GM12878 (cell line): ENCODE results near the gene FAM117B. TPM values are rescaled to one million over a fixed set of nuclear protein-coding genes. Genes with fewer than 3 reads are reported as not detected.

Source experiments
- polyA plus RNA-seq, 11 experiments: library from polyadenylated mRNA; depleted of rRNA in 4 of 11; unstranded in 6 of 11; stranded (reverse) in 5 of 11; fragments of >200 nt; fragmentation: Nextera tagmentation in 4 of 11; fragmentation: Illumina TruSeq in 1 of 11; extraction: Ambion mirVana in 4 of 11; extraction: Trizol in 1 of 11; gene quantifications; 1 replicate in 1 of 11; 2 replicates in 10 of 11; pipeline versions ENCODE4 v1.2.1 to v1.2.3, GENCODE V29; 2011 to 2016; ENCODE audit warnings: inconsistent platforms in 2 of 11, missing spikeins in 2 of 11, low read depth in 1 of 11
- small RNA-seq: library from RNA; depleted of rRNA; stranded (forward); fragments of <200 nt; gene quantifications from one replicate; pipeline ENCODE3, GENCODE V24; 2014
- total RNA-seq, 4 experiments: library from RNA; depleted of rRNA in 3 of 4; stranded (reverse); fragments of >200 nt in 3 of 4; fragmentation: Illumina TruSeq in 1 of 4; extraction: Trizol in 1 of 4; gene quantifications; 2 replicates each; pipeline versions ENCODE4 v1.2.1 to v1.2.3, GENCODE V29; 2013 to 2021

Gene FAM117B
- total and polyA plus RNA-seq, 10 of the 15 experiments (the other 5 are each of a cell fraction or from before 2014, with no cell fraction given), result 1.6 to 7.6 (median 4.2) TPM

Small RNA genes within 50 kb of the gene (small RNA-seq; reads per million reads assigned to genes)
- gene MTND4LP17, result not detected

Other genes starting within 250 kb of the FAM117B start
- gene ICA1L, start 236.8 kb downstream of the FAM117B start, total RNA-seq (2014; rRNA removed), result 2.9 and 5.8 TPM in 2 replicates
- 4.3 TPM in 2 replicates for gene ICA1L, start 236.8 kb downstream of the FAM117B start, total RNA-seq (2014; rRNA removed; fragmentation: Illumina TruSeq; extraction: Trizol)
- 2.8 and 5.1 TPM in 2 replicates for gene ICA1L, start 236.8 kb downstream of the FAM117B start, total RNA-seq (2021)
- 7.4 and 12.7 TPM in 2 replicates for gene ICA1L, start 236.8 kb downstream of the FAM117B start, polyA plus RNA-seq (2011; rRNA removed)
- 5.4 and 6.0 TPM in 2 replicates for gene ICA1L, start 236.8 kb downstream of the FAM117B start, polyA plus RNA-seq (2014; fragmentation: Illumina TruSeq; extraction: Trizol)
- 1 to 10 TPM in 1 of 2 experiments, under 1 TPM in 1; 0.85 to 1.2 TPM for gene ICA1L, start 236.8 kb downstream of the FAM117B start, polyA plus RNA-seq (2014; fragmentation: Nextera tagmentation; extraction: Ambion mirVana)
- gene ICA1L, start 236.8 kb downstream of the FAM117B start, polyA plus RNA-seq (2014; rRNA removed), result 4.1 and 5.6 TPM in 2 replicates
- gene ICA1L, start 236.8 kb downstream of the FAM117B start, polyA plus RNA-seq (2016; fragmentation: Nextera tagmentation; extraction: Ambion mirVana), result 1 to 10 TPM; 2.0 to 2.8 TPM